Keratinocyte (primary cell): ENCODE data around the gene HMGXB3. TPM values are rescaled to one million over a fixed set of nuclear protein-coding genes. Genes with fewer than 3 reads are reported as not detected.
A peak's percentile ranks its signal among the peaks of the same experiment; 100 is the strongest.

Experiments used
- DNase-seq: peaks from one replicate; pipeline ENCODE4 v3.0.0-alpha.2; 2011; ENCODE audit warnings: low read depth, missing footprints, low spot score
- FAIRE-seq: peaks from 2 replicates; lab custom pipeline; 2011; peaks lifted over from hg19 to GRCh38; lab: Jason Lieb, UNC
- H2AFZ ChIP-seq: 2 replicates; pipeline ENCODE4 v1.6.0; 2012; ENCODE audit warnings: low read length, control low read depth, inconsistent platforms; ENCODE audit not compliant: control insufficient read depth
- H3K27ac ChIP-seq: 2 replicates; pipeline ENCODE4 v1.5.1; 2011; ENCODE audit warnings: low read length; ENCODE audit not compliant: control insufficient read depth, insufficient read depth
- H3K27me3 ChIP-seq: 3 replicates; pipeline ENCODE4 v1.6.0; 2011; ENCODE audit warnings: low read length; ENCODE audit not compliant: control insufficient read depth, insufficient read depth; ENCODE audit errors: extremely low read depth
- H3K36me3 ChIP-seq, 2 experiments: 2 replicates in 1 of 2; 3 replicates in 1 of 2; pipeline ENCODE4 v1.5.1; 2011; ENCODE audit warnings: low read length in 2 of 2, mild to moderate bottlenecking in 1 of 2; ENCODE audit not compliant: control insufficient read depth in 2 of 2, insufficient read depth in 2 of 2; ENCODE audit errors: extremely low read depth in 1 of 2
- H3K4me1 ChIP-seq: 3 replicates; pipeline ENCODE4 v1.5.1; 2011; ENCODE audit warnings: low read length; ENCODE audit not compliant: control insufficient read depth, insufficient read depth; ENCODE audit errors: extremely low read depth
- H3K4me2 ChIP-seq: 3 replicates; pipeline ENCODE4 v1.6.0; 2011; ENCODE audit warnings: low read depth, low read length; ENCODE audit not compliant: control insufficient read depth, insufficient read depth; ENCODE audit errors: extremely low read depth
- H3K4me3 ChIP-seq, 3 experiments: fragments of 200-600 bp in 1 of 3; sonication (generic) in 1 of 3; 2 replicates in 2 of 3; 3 replicates in 1 of 3; pipeline ENCODE4 v1.5.1; 2011 to 2016; ENCODE audit warnings: low read length in 3 of 3, mild to moderate bottlenecking in 3 of 3, control low read depth in 2 of 3, inconsistent platforms in 1 of 3, low read depth in 1 of 3, mixed read lengths in 1 of 3, mixed run types in 1 of 3, moderate library complexity in 1 of 3; ENCODE audit not compliant: control insufficient read depth in 2 of 3, insufficient read depth in 2 of 3; ENCODE audit errors: extremely low read depth in 1 of 3
- H3K79me2 ChIP-seq: 2 replicates; pipeline ENCODE4 v1.6.0; 2012; ENCODE audit warnings: low read length; ENCODE audit not compliant: control insufficient read depth, insufficient read depth
- H3K9ac ChIP-seq: 3 replicates; pipeline ENCODE4 v1.6.0; 2011; ENCODE audit warnings: low read length; ENCODE audit not compliant: control insufficient read depth, insufficient read depth; ENCODE audit errors: extremely low read depth
- H3K9me1 ChIP-seq: 3 replicates; pipeline ENCODE4 v1.6.0; 2011; ENCODE audit warnings: low read length; ENCODE audit not compliant: control insufficient read depth, insufficient read depth; ENCODE audit errors: extremely low read depth
- H3K9me3 ChIP-seq: 2 replicates; pipeline ENCODE4 v1.5.1; 2012; ENCODE audit warnings: low read depth, low read length; ENCODE audit not compliant: control insufficient read depth
- H4K20me1 ChIP-seq: 3 replicates; pipeline ENCODE4 v1.6.0; 2011; ENCODE audit warnings: low read length; ENCODE audit not compliant: control insufficient read depth, insufficient read depth; ENCODE audit errors: extremely low read depth
- EZH2 ChIP-seq: IDR thresholded peaks from one replicate; pipeline ENCODE4 v1.6.1; 2012; ENCODE audit warnings: inconsistent platforms, mild to moderate bottlenecking, low read length, moderate library complexity
- dilution Hi-C: fragments of 300-500 bp; cut with MboI; formaldehyde crosslinking; loops from one replicate; pipeline ENCODE4 v1.7.0; 2020; ENCODE audit warnings: low sequenced_read_pairs; ENCODE audit not compliant: extremely low pct_ligation_motif_present
- polyA plus RNA-seq, 5 experiments: library from polyadenylated mRNA; depleted of rRNA in 3 of 5; stranded (reverse) in 3 of 5; stranded (forward) in 1 of 5; unstranded in 1 of 5; fragments of >200 nt; gene quantifications; 1 replicate in 1 of 5; 2 replicates in 3 of 5; 3 replicates in 1 of 5; pipeline versions ENCODE4 v1.2.1 to v1.2.3, GENCODE V29; 2011 to 2012; ENCODE audit warnings: missing spikeins in 2 of 5, low read depth in 1 of 5, low replicate concordance in 1 of 5
- TF ChIP-seq, protein P1 (sequence below), 3 experiments: IDR thresholded peaks in 1 of 3; conservative IDR thresholded peaks in 1 of 3; optimal IDR thresholded peaks in 1 of 3; 2 replicates in 2 of 3; 3 replicates in 1 of 3; pipeline versions ENCODE3 to v1.5.1; 2011; ENCODE audit warnings: low read length in 3 of 3, mild to moderate bottlenecking in 3 of 3, moderate library complexity in 2 of 3, control low read depth in 1 of 3, inconsistent platforms in 1 of 3; ENCODE audit not compliant: insufficient read depth in 2 of 3; ENCODE audit errors: extremely low read depth in 1 of 3

Gene HMGXB3
- polyA plus RNA-seq, 1 donor (not counting 4 experiments of a cell fraction or from before 2014, with no cell fraction given): 39.4 TPM

DNA sequence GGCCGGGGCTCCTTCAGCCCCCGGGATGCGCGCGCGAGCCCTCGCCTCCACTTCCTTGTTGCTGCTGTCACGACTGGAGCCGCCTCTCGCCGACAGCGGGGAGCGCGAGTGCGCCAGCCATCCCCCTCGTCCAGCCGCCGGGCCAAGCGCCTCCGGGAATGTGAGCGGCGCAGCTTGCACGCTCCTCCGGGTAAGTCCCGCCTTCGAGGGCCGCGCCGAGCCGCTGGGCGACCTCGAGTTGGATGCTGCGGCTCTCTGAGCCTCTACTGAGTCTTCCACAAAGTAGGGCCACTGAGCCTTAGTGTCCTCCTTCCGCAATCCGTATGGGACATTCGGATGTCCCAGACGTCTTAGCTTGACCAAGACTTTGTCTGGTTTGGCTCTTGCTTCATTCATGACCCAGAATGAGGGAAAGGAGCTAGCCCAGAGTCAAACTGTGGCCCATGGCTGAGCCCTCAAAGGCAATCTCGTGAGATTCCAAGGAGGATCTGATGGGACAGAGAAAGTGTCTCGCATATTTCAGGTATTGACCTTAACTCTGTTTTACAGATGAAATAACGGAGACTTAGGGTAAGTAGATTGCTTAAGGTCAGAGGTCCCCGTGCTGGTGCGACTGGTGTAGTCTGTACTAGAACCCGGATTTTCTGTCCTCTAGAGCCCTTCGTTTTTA lies 586 bp downstream of the HMGXB3 start:
- dilution Hi-C loops: no loop called here
- peaks cover 46% of the 10 kb centered on the region for H3K79me2 ChIP-seq
- H3K9me3 ChIP-seq: no peaks in the 10 kb centered on the region
- peak overlapping the region; percentile 84 for H3K4me2 ChIP-seq
- TF ChIP-seq EZH2: no peak
- TF ChIP-seq, protein P1, sequence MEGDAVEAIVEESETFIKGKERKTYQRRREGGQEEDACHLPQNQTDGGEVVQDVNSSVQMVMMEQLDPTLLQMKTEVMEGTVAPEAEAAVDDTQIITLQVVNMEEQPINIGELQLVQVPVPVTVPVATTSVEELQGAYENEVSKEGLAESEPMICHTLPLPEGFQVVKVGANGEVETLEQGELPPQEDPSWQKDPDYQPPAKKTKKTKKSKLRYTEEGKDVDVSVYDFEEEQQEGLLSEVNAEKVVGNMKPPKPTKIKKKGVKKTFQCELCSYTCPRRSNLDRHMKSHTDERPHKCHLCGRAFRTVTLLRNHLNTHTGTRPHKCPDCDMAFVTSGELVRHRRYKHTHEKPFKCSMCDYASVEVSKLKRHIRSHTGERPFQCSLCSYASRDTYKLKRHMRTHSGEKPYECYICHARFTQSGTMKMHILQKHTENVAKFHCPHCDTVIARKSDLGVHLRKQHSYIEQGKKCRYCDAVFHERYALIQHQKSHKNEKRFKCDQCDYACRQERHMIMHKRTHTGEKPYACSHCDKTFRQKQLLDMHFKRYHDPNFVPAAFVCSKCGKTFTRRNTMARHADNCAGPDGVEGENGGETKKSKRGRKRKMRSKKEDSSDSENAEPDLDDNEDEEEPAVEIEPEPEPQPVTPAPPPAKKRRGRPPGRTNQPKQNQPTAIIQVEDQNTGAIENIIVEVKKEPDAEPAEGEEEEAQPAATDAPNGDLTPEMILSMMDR (optimal IDR thresholded peaks at IDR 0.05 in 1 of 3, IDR thresholded peaks at IDR 0.05 in 1 of 3, conservative IDR thresholded peaks at IDR 0.05 in 1 of 3; ENCODE audit: extremely low read depth in 1 of 3, insufficient read depth in 2 of 3, low read length in 3 of 3): no peak
- peak overlapping the region; percentile 94 for H3K9ac ChIP-seq
- peaks cover 4% of the 10 kb centered on the region for H3K9me1 ChIP-seq
- H3K4me1 ChIP-seq: peaks cover 26% of the 10 kb centered on the region
- peak overlapping the region; percentile 92 for H2AFZ ChIP-seq
- peak overlapping the region; percentile 90 for H3K27ac ChIP-seq
- H3K27me3 ChIP-seq: no peaks in the 10 kb centered on the region
- H3K36me3 ChIP-seq: peaks cover 2 to 14% of the 10 kb centered on the region in 2 experiments
- H4K20me1 ChIP-seq: peaks cover 5% of the 10 kb centered on the region
- H3K4me3 ChIP-seq: peak overlapping the region; percentile 88 to 98 (median 96)
- DNase-seq (no peak), FAIRE-seq (no peak)

DNA sequence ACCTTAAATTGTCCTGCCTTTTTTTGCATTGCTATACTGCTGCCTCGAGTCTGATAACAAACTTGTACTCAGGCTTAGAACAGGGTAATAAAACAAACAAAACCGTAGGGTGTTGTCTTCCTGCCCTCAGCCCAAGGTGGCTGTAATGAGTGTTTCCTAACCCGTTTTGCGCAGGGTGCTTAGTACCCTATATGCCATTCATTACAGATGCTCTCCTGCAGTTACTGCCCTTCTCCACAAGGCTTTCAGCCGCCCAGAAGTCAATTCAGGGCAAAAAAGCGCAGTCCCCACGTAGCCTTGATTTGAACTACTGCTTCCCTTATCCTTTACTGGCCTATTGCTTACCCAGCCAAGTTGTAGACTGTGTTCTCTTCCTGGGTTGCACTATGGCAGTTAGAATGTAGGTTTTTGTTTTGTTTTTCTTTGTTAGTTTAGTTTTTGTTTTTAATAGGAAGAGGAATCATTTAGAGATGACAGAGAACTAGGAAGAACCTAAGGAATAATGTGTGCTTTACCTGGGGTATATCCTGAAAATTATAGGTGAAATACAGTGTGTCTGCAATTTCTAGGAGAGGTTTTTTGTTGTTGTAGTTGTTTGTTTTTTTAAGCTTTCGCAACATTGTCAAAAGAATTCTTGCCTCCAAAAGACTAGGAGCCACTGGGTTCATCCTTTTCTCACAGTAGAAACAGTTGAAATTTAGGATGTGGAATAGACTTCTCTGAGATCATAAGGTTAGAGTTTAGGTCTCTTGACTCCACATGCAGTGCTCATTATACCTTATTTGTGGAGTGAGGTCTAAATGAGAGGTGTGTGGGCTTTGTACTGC lies 1.3 kb downstream of the HMGXB3 start:
- H3K9ac ChIP-seq: peak overlapping the region; percentile 94
- H3K9me3 ChIP-seq: no peaks in the 10 kb centered on the region
- peak overlapping the region; percentile 90 for H3K27ac ChIP-seq
- H3K27me3 ChIP-seq: no peaks in the 10 kb centered on the region
- peak overlapping the region; percentile 88 to 98 (median 96) for H3K4me3 ChIP-seq
- dilution Hi-C loops: no loop called here
- TF ChIP-seq, protein P1 (optimal IDR thresholded peaks at IDR 0.05 in 1 of 3, IDR thresholded peaks at IDR 0.05 in 1 of 3, conservative IDR thresholded peaks at IDR 0.05 in 1 of 3; ENCODE audit: extremely low read depth in 1 of 3, insufficient read depth in 2 of 3, low read length in 3 of 3): peak; percentile 64 to 88 (median 71)
- TF ChIP-seq EZH2: no peak
- H3K79me2 ChIP-seq: peaks cover 53% of the 10 kb centered on the region
- H3K4me2 ChIP-seq: peak overlapping the region; percentile 84
- H2AFZ ChIP-seq: no peak overlapping the region
- no peak for DNase-seq
- FAIRE-seq: peak; percentile 80
- peaks cover 5% of the 10 kb centered on the region for H4K20me1 ChIP-seq
- H3K36me3 ChIP-seq: peaks cover 2 to 19% of the 10 kb centered on the region in 2 experiments
- H3K4me1 ChIP-seq: peaks cover 23% of the 10 kb centered on the region
- peaks cover 4% of the 10 kb centered on the region for H3K9me1 ChIP-seq
